GM12878 (cell line): ENCODE measurements around the gene TRABD2A. TPM values are rescaled to one million over a fixed set of nuclear protein-coding genes. Genes with fewer than 3 reads are reported as not detected.

Experiments used
- ASH2L ChIP-seq: fragments of 300-600, 200-600 bp; sonication (generic); IDR thresholded peaks from 2 replicates; pipeline ENCODE4 v1.6.1; 2017; ENCODE audit warnings: low read depth, mild to moderate bottlenecking, borderline replicate concordance
- BRCA1 ChIP-seq: IDR thresholded peaks from 2 replicates; pipeline ENCODE4 v1.6.1; 2011; ENCODE audit warnings: low read depth, low read length, improper control_type of control experiment
- CHD1 ChIP-seq: IDR thresholded peaks from 2 replicates; pipeline ENCODE4 v1.6.1; 2012; ENCODE audit warnings: low read depth, low read length, improper control_type of control experiment
- CREB1 ChIP-seq: IDR thresholded peaks from 2 replicates; pipeline ENCODE4 v1.6.1; 2012; ENCODE audit warnings: low read depth, mild to moderate bottlenecking, inconsistent platforms
- CREM ChIP-seq: IDR thresholded peaks from 2 replicates; pipeline ENCODE4 v1.6.1; 2014; ENCODE audit warnings: antibody characterized with exemption, low read depth
- E4F1 ChIP-seq: fragments of 450-650 bp; IDR thresholded peaks from 2 replicates; pipeline ENCODE4 v1.6.1; 2018; ENCODE audit warnings: borderline replicate concordance, mild to moderate bottlenecking; ENCODE audit not compliant: partially characterized antibody
- EGR1 ChIP-seq, 2 experiments: IDR thresholded peaks; 1 replicate in 1 of 2; 2 replicates in 1 of 2; pipeline ENCODE4 v1.6.1; 2011 to 2012; ENCODE audit warnings: low read depth in 2 of 2, low read length in 2 of 2, borderline replicate concordance in 1 of 2, mild to moderate bottlenecking in 1 of 2, moderate library complexity in 1 of 2
- ESRRA ChIP-seq: IDR thresholded peaks from 2 replicates; pipeline ENCODE4 v1.6.1; 2012; ENCODE audit warnings: mild to moderate bottlenecking, low read length, improper control_type of control experiment
- FOXK2 ChIP-seq: fragments of 450-650 bp; IDR thresholded peaks from 2 replicates; pipeline ENCODE4 v1.6.1; 2017; ENCODE audit warnings: mild to moderate bottlenecking, moderate library complexity
- GABPA ChIP-seq: IDR thresholded peaks from 2 replicates; pipeline ENCODE4 v1.6.1; 2014; ENCODE audit warnings: antibody characterized with exemption, low read depth, mild to moderate bottlenecking, inconsistent platforms
- GATAD2B ChIP-seq: fragments of 450-650 bp; conservative IDR thresholded peaks from 2 replicates; pipeline ENCODE4 v1.6.1; 2017; ENCODE audit warnings: low read depth, mild to moderate bottlenecking, moderate library complexity
- IKZF1 ChIP-seq: fragments of 450-650 bp; conservative IDR thresholded peaks from 2 replicates; pipeline ENCODE4 v1.6.1; 2017; ENCODE audit warnings: antibody characterized with exemption, mild to moderate bottlenecking
- LARP7 ChIP-seq: fragments of 450-650 bp; IDR thresholded peaks from 2 replicates; pipeline ENCODE4 v1.6.1; 2017; ENCODE audit warnings: mild to moderate bottlenecking
- MAX ChIP-seq: IDR thresholded peaks from 2 replicates; pipeline ENCODE4 v1.6.1; 2012; ENCODE audit warnings: low read depth, low read length, improper control_type of control experiment
- MLLT1 ChIP-seq: fragments of 450-650 bp; IDR thresholded peaks from 2 replicates; pipeline ENCODE4 v1.6.1; 2016; ENCODE audit warnings: mild to moderate bottlenecking
- MTA2 ChIP-seq: fragments of 450-650 bp; IDR thresholded peaks from 2 replicates; pipeline ENCODE4 v1.6.1; 2016; ENCODE audit warnings: low read depth, mild to moderate bottlenecking, moderate library complexity
- NFYB ChIP-seq: IDR thresholded peaks from 2 replicates; pipeline ENCODE4 v1.6.1; 2011; ENCODE audit warnings: low read depth, mild to moderate bottlenecking, low read length, improper control_type of control experiment, moderate library complexity; ENCODE audit not compliant: insufficient read depth
- NR2F1 ChIP-seq: fragments of 450-650 bp; conservative IDR thresholded peaks from 2 replicates; pipeline ENCODE4 v1.6.1; 2017; ENCODE audit warnings: mild to moderate bottlenecking
- PAX5 ChIP-seq: IDR thresholded peaks from 2 replicates; pipeline ENCODE4 v1.6.1; 2011; ENCODE audit warnings: low read depth, low read length, borderline replicate concordance
- PML ChIP-seq: IDR thresholded peaks from 2 replicates; pipeline ENCODE4 v1.6.1; 2012; ENCODE audit warnings: low read length, inconsistent platforms
- POLR2A ChIP-seq: IDR thresholded peaks from 2 replicates; pipeline ENCODE4 v1.6.1; 2011; ENCODE audit warnings: low read depth, mild to moderate bottlenecking, low read length
- RUNX3 ChIP-seq: IDR thresholded peaks from 2 replicates; pipeline ENCODE4 v1.6.1; 2012; ENCODE audit warnings: low read length, inconsistent platforms
- SREBF2 ChIP-seq: IDR thresholded peaks from 2 replicates; pipeline ENCODE4 v1.6.1; 2012; ENCODE audit warnings: mild to moderate bottlenecking, low read length
- STAT3 ChIP-seq: IDR thresholded peaks from 2 replicates; pipeline ENCODE4 v1.6.1; 2011; ENCODE audit warnings: low read depth, low read length, improper control_type of control experiment
- SUZ12 ChIP-seq: fragments of 200-600 bp; sonication (generic); IDR thresholded peaks from one replicate; pipeline ENCODE4 v1.6.1; 2018; ENCODE audit warnings: antibody characterized with exemption, mild to moderate bottlenecking; ENCODE audit not compliant: unreplicated experiment
- USF2 ChIP-seq: IDR thresholded peaks from 2 replicates; pipeline ENCODE4 v1.6.1; 2011; ENCODE audit warnings: low read depth, low read length, improper control_type of control experiment, borderline replicate concordance
- ZNF622 ChIP-seq: fragments of 450-650 bp; IDR thresholded peaks from 2 replicates; pipeline ENCODE4 v1.6.1; 2017; ENCODE audit warnings: mild to moderate bottlenecking, inconsistent platforms
- polyA plus RNA-seq, 11 experiments: library from polyadenylated mRNA; depleted of rRNA in 4 of 11; unstranded in 6 of 11; stranded (reverse) in 5 of 11; fragments of >200 nt; fragmentation: Nextera tagmentation in 4 of 11; fragmentation: Illumina TruSeq in 1 of 11; extraction: Ambion mirVana in 4 of 11; extraction: Trizol in 1 of 11; gene quantifications; 1 replicate in 1 of 11; 2 replicates in 10 of 11; pipeline versions ENCODE4 v1.2.1 to v1.2.3, GENCODE V29; 2011 to 2016; ENCODE audit warnings: inconsistent platforms in 2 of 11, missing spikeins in 2 of 11, low read depth in 1 of 11
- total RNA-seq, 4 experiments: library from RNA; depleted of rRNA in 3 of 4; stranded (reverse); fragments of >200 nt in 3 of 4; fragmentation: Illumina TruSeq in 1 of 4; extraction: Trizol in 1 of 4; gene quantifications; 2 replicates each; pipeline versions ENCODE4 v1.2.1 to v1.2.3, GENCODE V29; 2013 to 2021

Gene TRABD2A
- total and polyA plus RNA-seq, 10 of the 15 experiments (the other 5 are each of a cell fraction or from before 2014, with no cell fraction given), result 1.4 to 7.6 (median 4.1) TPM

GRCh38 chr2:84880645-84881521 is at the start of gene TRABD2A (continued):
- TF ChIP-seq MAX (no peak), RUNX3 (peak; percentile 58), CREB1 (no peak), MLLT1 (no peak), POLR2A (no peak), NFYB (no peak), SUZ12 (peak; percentile 80), IKZF1 (peak; percentile 72), GABPA (no peak), E4F1 (no peak), PML (no peak), USF2 (no peak), ASH2L (no peak), CREM (no peak), EGR1 (IDR thresholded peaks at IDR 0.05; ENCODE audit: borderline replicate concordance in 1 of 2, low read depth in 2 of 2, low read length in 2 of 2) (peak in 1 of 2 experiments; percentile 47; a peak in 1 of 3 replicates), LARP7 (peak; percentile 65; the same call in 1 of the 2 replicates), MTA2 (no peak), ESRRA (no peak), SREBF2 (no peak), NR2F1 (peak; percentile 72; the same call in 1 of the 2 replicates), FOXK2 (no peak), CHD1 (no peak), STAT3 (no peak), GATAD2B (peak; percentile 74), ZNF622 (no peak), BRCA1 (no peak), PAX5 (no peak)
